Measurements from ENCODE around the gene SSTR4.

Gene SSTR4

DNA sequence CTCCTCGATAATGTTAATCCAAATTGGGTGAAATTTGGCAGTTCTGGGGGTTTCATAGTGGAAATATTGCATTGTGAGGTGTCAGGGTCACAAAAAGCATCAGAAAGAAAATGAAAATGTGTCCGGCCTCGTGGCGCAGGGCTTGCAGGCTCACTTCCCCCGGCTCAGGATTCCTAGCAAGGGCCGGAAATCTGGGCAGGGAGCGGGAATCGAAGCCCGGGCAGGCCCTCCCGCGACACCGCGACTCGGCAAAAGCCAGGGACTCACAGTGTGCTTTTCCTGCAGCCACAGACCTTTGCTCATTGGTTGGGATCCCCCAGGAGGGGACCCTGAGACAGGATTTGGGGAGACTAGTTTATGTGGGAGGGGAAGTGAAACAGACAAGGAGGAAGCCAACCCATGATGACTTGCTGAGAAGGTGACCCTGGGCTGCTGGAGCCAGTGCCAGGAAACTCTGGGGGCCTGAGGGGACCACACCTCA, 51.9 kb downstream of the SSTR4 start:
- DNase-seq (ENCODE audit: low spot score), result no peak

DNA sequence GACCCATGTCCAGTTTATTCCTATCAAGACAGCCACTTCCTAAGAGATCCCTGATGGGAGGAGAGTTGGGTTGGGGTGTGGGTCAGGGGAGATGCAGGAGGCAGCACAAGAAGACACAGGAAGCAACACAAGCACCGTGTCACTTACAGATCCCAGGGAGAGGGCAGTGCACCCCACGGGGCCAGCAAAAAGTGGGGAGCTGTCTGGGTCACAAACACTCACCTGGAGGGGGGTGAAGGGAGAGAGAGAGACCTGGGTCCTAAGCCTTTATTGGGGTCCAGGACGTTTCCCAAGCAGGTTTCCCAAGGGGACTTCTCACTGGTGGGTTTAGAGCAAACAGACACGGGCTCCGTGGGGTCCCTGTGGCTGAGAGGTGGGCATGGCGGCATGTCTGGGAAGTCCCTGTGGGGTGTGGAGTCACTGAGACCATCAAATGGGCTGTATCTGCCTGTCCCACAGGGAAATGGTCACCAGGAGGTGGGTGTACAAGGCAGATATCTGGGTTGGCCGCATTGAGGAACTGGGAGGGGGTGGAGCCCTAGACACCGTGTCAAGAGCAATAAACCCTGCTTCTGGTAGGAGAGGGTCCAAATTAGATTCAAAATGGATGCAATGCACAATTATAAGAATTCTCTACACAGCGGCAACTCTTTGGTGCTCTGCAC, 52.6 kb downstream of the SSTR4 start:
- no peak for DNase-seq (ENCODE audit: low spot score)

Measured in germinal center (tissue), 1 donor.